OCI-LY3 (cell line): ENCODE data around the gene MGRN1.

Experiments
- EZH2phosphoT487 ChIP-seq: fragments of 200-600 bp; shearing (Covaris generic); IDR thresholded peaks from 2 replicates; pipeline ENCODE4 v1.6.1; 2018; ENCODE audit warnings: antibody characterized with exemption, mixed run types, low read depth
- TF ChIP-seq, protein P1 (sequence below): fragments of 200-600, 300-600 bp; sonication (generic); IDR thresholded peaks from 2 replicates; pipeline ENCODE4 v1.5.1; 2014; ENCODE audit warnings: antibody characterized with exemption, low read length, low read depth

DNA sequence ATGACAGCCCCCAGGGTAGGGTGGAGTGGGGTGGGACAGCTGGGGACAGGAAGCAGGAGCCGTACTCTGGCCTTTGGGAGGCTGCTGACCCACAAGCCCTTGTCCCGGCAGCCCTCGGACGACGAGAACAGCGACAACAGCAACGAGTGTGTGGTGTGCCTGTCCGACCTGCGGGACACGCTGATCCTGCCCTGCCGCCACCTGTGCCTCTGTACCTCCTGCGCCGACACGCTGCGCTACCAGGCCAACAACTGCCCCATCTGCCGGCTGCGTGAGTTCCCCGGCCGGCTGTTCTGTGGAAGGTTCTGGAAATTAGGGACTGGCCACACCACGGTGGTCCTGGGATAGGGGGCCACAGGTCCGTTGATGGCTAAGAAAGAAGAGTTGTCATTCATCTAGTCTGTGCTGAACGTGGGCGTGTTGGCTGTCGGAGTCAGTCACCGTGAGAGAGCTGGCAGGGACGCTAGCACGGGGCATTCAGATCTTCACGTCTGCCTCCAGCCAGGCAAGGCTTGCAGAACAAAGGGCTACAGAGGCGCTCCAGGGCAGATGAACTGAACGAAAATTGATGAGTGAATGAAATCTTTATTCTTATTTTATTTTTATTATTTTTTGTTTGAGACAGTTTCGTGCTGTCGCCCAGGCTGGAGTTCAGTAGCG is 48.9 kb downstream of the MGRN1 start:
- TF ChIP-seq, protein P1, sequence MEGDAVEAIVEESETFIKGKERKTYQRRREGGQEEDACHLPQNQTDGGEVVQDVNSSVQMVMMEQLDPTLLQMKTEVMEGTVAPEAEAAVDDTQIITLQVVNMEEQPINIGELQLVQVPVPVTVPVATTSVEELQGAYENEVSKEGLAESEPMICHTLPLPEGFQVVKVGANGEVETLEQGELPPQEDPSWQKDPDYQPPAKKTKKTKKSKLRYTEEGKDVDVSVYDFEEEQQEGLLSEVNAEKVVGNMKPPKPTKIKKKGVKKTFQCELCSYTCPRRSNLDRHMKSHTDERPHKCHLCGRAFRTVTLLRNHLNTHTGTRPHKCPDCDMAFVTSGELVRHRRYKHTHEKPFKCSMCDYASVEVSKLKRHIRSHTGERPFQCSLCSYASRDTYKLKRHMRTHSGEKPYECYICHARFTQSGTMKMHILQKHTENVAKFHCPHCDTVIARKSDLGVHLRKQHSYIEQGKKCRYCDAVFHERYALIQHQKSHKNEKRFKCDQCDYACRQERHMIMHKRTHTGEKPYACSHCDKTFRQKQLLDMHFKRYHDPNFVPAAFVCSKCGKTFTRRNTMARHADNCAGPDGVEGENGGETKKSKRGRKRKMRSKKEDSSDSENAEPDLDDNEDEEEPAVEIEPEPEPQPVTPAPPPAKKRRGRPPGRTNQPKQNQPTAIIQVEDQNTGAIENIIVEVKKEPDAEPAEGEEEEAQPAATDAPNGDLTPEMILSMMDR: no peak
- no peak for TF ChIP-seq EZH2phosphoT487
